ENCODE data around the gene SLC5A6. TPM values are rescaled to one million over a fixed set of nuclear protein-coding genes. Genes with fewer than 3 reads are reported as not detected.
A peak's percentile ranks its signal among the peaks of the same experiment; 100 is the strongest.

The SLC5A6 gene
- total and polyA plus RNA-seq, 4 experiments from 2014 or later = 18.9 to 25.1 (median 21.8) TPM

GRCh38 chr2:27209621-27210401, 2.3 kb downstream of the SLC5A6 start:
- peaks cover 22% of the 10 kb centered on the region for H3K4me1 ChIP-seq (ENCODE audit: insufficient read depth, low read length)
- CTCF ChIA-PET (ENCODE audit: partially characterized antibody) = interaction anchor here (1.3 kb wide), 1 partner anchor 40 kb away, joined by 3 read pairs; no protein-coding TSS in a partner anchor
- H3K27me3 ChIP-seq (ENCODE audit: insufficient read depth, low read length) = no peaks in the 10 kb centered on the region
- Mint-ChIP-seq H3K4me3 (peak overlapping the region; percentile 25 to 77 (median 54)), H3K36me3 (peaks cover 16 to 55% of the 10 kb centered on the region in 2 donors), H3K9me3 (no peaks in the 10 kb centered on the region), H3K4me1 (peaks cover 23 to 39% (median 31%) of the 10 kb centered on the region in 4 donors), H3K27me3 (no peaks in the 10 kb centered on the region), H3K27ac (peak overlapping the region in 5 of 7 donors; percentile 23 to 76 (median 53))
- POLR2A ChIA-PET (ENCODE audit: partially characterized antibody) = interaction anchor here (0.7 to 2.6 kb wide), 2 partner anchors 158 to 172 kb away, joined by 3 to 12 read pairs; partner anchors contain the start of gene AGBL5
- H3K4me3 ChIP-seq (ENCODE audit: low read length in 2 of 2) = no peak overlapping the region
- no peak for DNase-seq
- no peak overlapping the region for H3K27ac ChIP-seq (ENCODE audit: low read depth, low read length)
- H3K36me3 ChIP-seq (ENCODE audit: insufficient read depth, low read length) = peaks cover 31% of the 10 kb centered on the region
- H3K9me3 ChIP-seq (ENCODE audit: control insufficient read depth in 1 of 2, low read length in 2 of 2) = no peaks in the 10 kb centered on the region
- intact Hi-C loops (cut with micrococcal nuclease) = loop anchor here (5.0 to 10.0 kb wide), 3 partner anchors 195 to 1845 kb away; partner anchors contain the start of genes NRBP1 and PPM1G

GRCh38 chr2:27208486-27209050, 3.5 kb downstream of the SLC5A6 start:
- H3K27ac Mint-ChIP-seq = no peak overlapping the region
- no peaks in the 10 kb centered on the region for H3K27me3 ChIP-seq (ENCODE audit: insufficient read depth, low read length)
- H3K4me1 Mint-ChIP-seq = peaks cover 25 to 42% (median 34%) of the 10 kb centered on the region in 4 donors
- H3K36me3 Mint-ChIP-seq = peaks cover 17 to 67% of the 10 kb centered on the region in 2 donors
- H3K9me3 Mint-ChIP-seq = no peaks in the 10 kb centered on the region
- intact Hi-C loops (cut with micrococcal nuclease) = no loop called here
- no peaks in the 10 kb centered on the region for H3K9me3 ChIP-seq (ENCODE audit: control insufficient read depth in 1 of 2, low read length in 2 of 2)
- peak overlapping the region in 1 of 8 donors; percentile 23 for H3K4me3 Mint-ChIP-seq
- POLR2A ChIA-PET (ENCODE audit: partially characterized antibody) = no interaction called here
- H3K27ac ChIP-seq (ENCODE audit: low read depth, low read length) = no peak overlapping the region
- peaks cover 25% of the 10 kb centered on the region for H3K4me1 ChIP-seq (ENCODE audit: insufficient read depth, low read length)
- H3K36me3 ChIP-seq (ENCODE audit: insufficient read depth, low read length) = peaks cover 41% of the 10 kb centered on the region
- CTCF ChIA-PET (ENCODE audit: partially characterized antibody) = interaction anchor here (1.3 kb wide), 1 partner anchor 39 kb away, joined by 3 read pairs; no protein-coding TSS in a partner anchor
- no peak overlapping the region for H3K4me3 ChIP-seq (ENCODE audit: low read length in 2 of 2)
- DNase-seq = no peak
- no peaks in the 10 kb centered on the region for H3K27me3 Mint-ChIP-seq

- Histone ChIP-seq H3K27me3 (ENCODE audit: insufficient read depth, low read length) (no peaks in the 10 kb centered on the region), H3K36me3 (ENCODE audit: insufficient read depth, low read length) (peaks cover 57% of the 10 kb centered on the region), H3K4me3 (ENCODE audit: low read length in 2 of 2) (no peak overlapping the region), H3K4me1 (ENCODE audit: insufficient read depth, low read length) (peaks cover 13% of the 10 kb centered on the region), H3K9me3 (ENCODE audit: control insufficient read depth in 1 of 2, low read length in 2 of 2) (no peaks in the 10 kb centered on the region), H3K27ac (ENCODE audit: low read depth, low read length) (no peak overlapping the region)
- intact Hi-C loops (cut with micrococcal nuclease) = no loop called here
- Mint-ChIP-seq H3K27me3 (no peaks in the 10 kb centered on the region), H3K4me3 (no peak overlapping the region), H3K9me3 (no peaks in the 10 kb centered on the region), H3K4me1 (peaks cover 18 to 27% (median 24%) of the 10 kb centered on the region in 4 donors), H3K27ac (no peak overlapping the region), H3K36me3 (peaks cover 36 to 79% of the 10 kb centered on the region in 2 donors)
- no peak for DNase-seq
- CTCF ChIA-PET (ENCODE audit: partially characterized antibody) = no interaction called here
- POLR2A ChIA-PET (ENCODE audit: partially characterized antibody) = interaction anchor here (0.9 kb wide), 1 partner anchor 28 kb away, joined by 3 read pairs; no protein-coding TSS in a partner anchor
These were observed 5.7 kb downstream of the SLC5A6 start for GRCh38 chr2:27206346-27206745.

GRCh38 chr2:27205206-27205605, 6.9 kb downstream of the SLC5A6 start:
- Mint-ChIP-seq H3K36me3 (peaks cover 39 to 84% of the 10 kb centered on the region in 2 donors), H3K27ac (peak overlapping the region in 3 of 7 donors; percentile 0 to 46 (median 16))
- H3K36me3 ChIP-seq (ENCODE audit: insufficient read depth, low read length) = peaks cover 58% of the 10 kb centered on the region

GRCh38 chr2:27204566-27204965, 7.5 kb downstream of the SLC5A6 start:
- Histone ChIP-seq H3K27ac (ENCODE audit: low read depth, low read length) (no peak overlapping the region), H3K4me1 (ENCODE audit: insufficient read depth, low read length) (peaks cover 8% of the 10 kb centered on the region), H3K4me3 (ENCODE audit: low read length in 2 of 2) (no peak overlapping the region), H3K9me3 (ENCODE audit: control insufficient read depth in 1 of 2, low read length in 2 of 2) (no peaks in the 10 kb centered on the region), H3K27me3 (ENCODE audit: insufficient read depth, low read length) (no peaks in the 10 kb centered on the region), H3K36me3 (ENCODE audit: insufficient read depth, low read length) (peaks cover 58% of the 10 kb centered on the region)
- Mint-ChIP-seq H3K9me3 (no peaks in the 10 kb centered on the region), H3K4me1 (peaks cover 10 to 18% (median 14%) of the 10 kb centered on the region in 4 donors), H3K27ac (peak overlapping the region; percentile 13 to 81 (median 58)), H3K27me3 (no peaks in the 10 kb centered on the region), H3K36me3 (peaks cover 45 to 84% of the 10 kb centered on the region in 2 donors), H3K4me3 (peak overlapping the region in 4 of 8 donors; percentile 7 to 36 (median 22))
- CTCF ChIA-PET (ENCODE audit: partially characterized antibody) = no interaction called here
- POLR2A ChIA-PET (ENCODE audit: partially characterized antibody) = no interaction called here
- intact Hi-C loops (cut with micrococcal nuclease) = no loop called here
- DNase-seq = no peak

More at GRCh38 chr2:27205206-27205605, 6.9 kb downstream of the SLC5A6 start:
- ChIA-PET CTCF (ENCODE audit: partially characterized antibody) (no interaction called here), POLR2A (ENCODE audit: partially characterized antibody) (no interaction called here)
- intact Hi-C loops (cut with micrococcal nuclease) = no loop called here
- Mint-ChIP-seq H3K9me3 (no peaks in the 10 kb centered on the region), H3K4me3 (no peak overlapping the region), H3K4me1 (peaks cover 15 to 24% (median 20%) of the 10 kb centered on the region in 4 donors), H3K27me3 (no peaks in the 10 kb centered on the region)
- H3K9me3 ChIP-seq (ENCODE audit: control insufficient read depth in 1 of 2, low read length in 2 of 2) = no peaks in the 10 kb centered on the region
- H3K4me1 ChIP-seq (ENCODE audit: insufficient read depth, low read length) = peaks cover 8% of the 10 kb centered on the region
- no peaks in the 10 kb centered on the region for H3K27me3 ChIP-seq (ENCODE audit: insufficient read depth, low read length)
- DNase-seq = no peak
- H3K4me3 ChIP-seq (ENCODE audit: low read length in 2 of 2) = no peak overlapping the region
- no peak overlapping the region for H3K27ac ChIP-seq (ENCODE audit: low read depth, low read length)

GRCh38 chr2:27203741-27204140, 8.3 kb downstream of the SLC5A6 start:
- CTCF ChIA-PET (ENCODE audit: partially characterized antibody) = no interaction called here
- no peak for DNase-seq
- Mint-ChIP-seq H3K27ac (peak overlapping the region in 3 of 7 donors; percentile 32 to 68 (median 40)), H3K27me3 (no peaks in the 10 kb centered on the region), H3K36me3 (peaks cover 45 to 82% of the 10 kb centered on the region in 2 donors), H3K4me3 (no peak overlapping the region), H3K9me3 (no peaks in the 10 kb centered on the region), H3K4me1 (peaks cover 10 to 17% (median 11%) of the 10 kb centered on the region in 4 donors)
- intact Hi-C loops (cut with micrococcal nuclease) = no loop called here
- Histone ChIP-seq H3K27me3 (ENCODE audit: insufficient read depth, low read length) (no peaks in the 10 kb centered on the region), H3K27ac (ENCODE audit: low read depth, low read length) (no peak overlapping the region), H3K4me1 (ENCODE audit: insufficient read depth, low read length) (peaks cover 8% of the 10 kb centered on the region), H3K9me3 (ENCODE audit: control insufficient read depth in 1 of 2, low read length in 2 of 2) (no peaks in the 10 kb centered on the region), H3K36me3 (ENCODE audit: insufficient read depth, low read length) (peaks cover 58% of the 10 kb centered on the region), H3K4me3 (ENCODE audit: low read length in 2 of 2) (no peak overlapping the region)
- POLR2A ChIA-PET (ENCODE audit: partially characterized antibody) = no interaction called here

GRCh38 chr2:27202854-27203253, 9.2 kb downstream of the SLC5A6 start:
- no peak for DNase-seq
- POLR2A ChIA-PET (ENCODE audit: partially characterized antibody) = no interaction called here
- no peaks in the 10 kb centered on the region for H3K9me3 Mint-ChIP-seq
- intact Hi-C loops (cut with micrococcal nuclease) = no loop called here
- Histone ChIP-seq H3K36me3 (ENCODE audit: insufficient read depth, low read length) (peaks cover 58% of the 10 kb centered on the region), H3K4me3 (ENCODE audit: low read length in 2 of 2) (no peak overlapping the region), H3K27me3 (ENCODE audit: insufficient read depth, low read length) (no peaks in the 10 kb centered on the region), H3K4me1 (ENCODE audit: insufficient read depth, low read length) (peaks cover 8% of the 10 kb centered on the region), H3K27ac (ENCODE audit: low read depth, low read length) (no peak overlapping the region), H3K9me3 (ENCODE audit: control insufficient read depth in 1 of 2, low read length in 2 of 2) (no peaks in the 10 kb centered on the region)
- H3K36me3 Mint-ChIP-seq = peaks cover 44 to 76% of the 10 kb centered on the region in 2 donors
- peak overlapping the region in 4 of 7 donors; percentile 23 to 41 (median 38) for H3K27ac Mint-ChIP-seq
- CTCF ChIA-PET (ENCODE audit: partially characterized antibody) = no interaction called here
- H3K27me3 Mint-ChIP-seq = no peaks in the 10 kb centered on the region
- no peak overlapping the region for H3K4me3 Mint-ChIP-seq
- H3K4me1 Mint-ChIP-seq = peaks cover 10 to 17% (median 11%) of the 10 kb centered on the region in 4 donors
